GM12878 (cell line): ENCODE results near the gene RHOXF2. TPM values are rescaled to one million over a fixed set of nuclear protein-coding genes. Genes with fewer than 3 reads are reported as not detected.

Source experiments
- ATAC-seq: fragments of 200-7000 bp; cut with Tn5 transposase; 3 replicates; pipeline ENCODE4 v1.9.1; 2020; ENCODE audit warnings: mild to moderate bottlenecking, moderate library complexity
- BruUV-seq: library from RNA; stranded (reverse); fragments of 400-500 nt; replicated peaks from 2 replicates; lab custom pipeline; 2021; lab: Mats Ljungman, UMichigan
- CTCF ChIA-PET: fragments of 300-600 bp; sonication (Branson Sonifier 250); formaldehyde crosslinking; extraction: SDS; loops from one replicate; lab custom pipeline; 2021; ENCODE audit warnings: inconsistent platforms; lab: Yijun Ruan, JAX
- POLR2A ChIA-PET: fragments of 350-600 bp; formaldehyde crosslinking; extraction: SDS; loops from one replicate; lab custom pipeline; 2021; ENCODE audit warnings: inconsistent platforms; lab: Charles Lee
- RAD21 ChIA-PET: fragments of 300-600 bp; sonication (Branson Sonifier 250); formaldehyde crosslinking; loops from one replicate; lab custom pipeline; 2023; ENCODE audit warnings: antibody characterized with exemption; ENCODE audit not compliant: unreplicated experiment; lab: Charles Lee
- SMC1A ChIA-PET: fragments of 300-600 bp; sonication (Branson Sonifier 250); formaldehyde crosslinking; loops from one replicate; lab custom pipeline; 2023; ENCODE audit not compliant: unreplicated experiment, uncharacterized antibody; lab: Charles Lee
- DNase-seq: peaks from one replicate; pipeline ENCODE4 v3.0.0-alpha.2; 2011; ENCODE audit warnings: low read depth, low spot score
- FAIRE-seq: peaks from 3 replicates; lab custom pipeline; 2011; peaks lifted over from hg19 to GRCh38; lab: Jason Lieb, UNC
- H2AFZ ChIP-seq: 2 replicates; pipeline ENCODE4 v1.6.0; 2011; ENCODE audit warnings: low read depth, low read length, control low read depth; ENCODE audit not compliant: control insufficient read depth
- H3K27ac ChIP-seq: 2 replicates; pipeline ENCODE4 v1.5.1; 2011; ENCODE audit warnings: control low read depth; ENCODE audit not compliant: control insufficient read depth, insufficient read depth
- H3K27me3 ChIP-seq, 2 experiments: replicated peaks in 1 of 2; 2 replicates each; pipeline versions ENCODE4 v1.6.0 to v1.6.1; 2011; ENCODE audit warnings: low read length in 1 of 2; ENCODE audit not compliant: control insufficient read depth in 2 of 2, insufficient read depth in 2 of 2
- H3K36me3 ChIP-seq, 2 experiments: 2 replicates each; pipeline ENCODE4 v1.5.1; 2011; ENCODE audit warnings: low read length in 1 of 2; ENCODE audit not compliant: control insufficient read depth in 2 of 2, insufficient read depth in 2 of 2
- H3K4me1 ChIP-seq: 2 replicates; pipeline ENCODE4 v1.6.1; 2011; ENCODE audit warnings: mild to moderate bottlenecking, low read length, moderate library complexity, mixed read lengths; ENCODE audit not compliant: control insufficient read depth, insufficient read depth
- H3K4me2 ChIP-seq: 2 replicates; pipeline ENCODE4 v1.6.0; 2011; ENCODE audit warnings: control low read depth; ENCODE audit not compliant: control insufficient read depth, insufficient read depth
- H3K4me3 ChIP-seq: fragments of 200-600 bp; sonication (generic); 2 replicates; pipeline ENCODE4 v1.5.1; 2016
- H3K79me2 ChIP-seq: 2 replicates; pipeline ENCODE4 v1.6.0; 2011; ENCODE audit warnings: low read length; ENCODE audit not compliant: control insufficient read depth, insufficient read depth
- H3K9ac ChIP-seq: 2 replicates; pipeline ENCODE4 v1.8.0; 2011; ENCODE audit warnings: low read length, control low read depth, mixed read lengths; ENCODE audit not compliant: control insufficient read depth, insufficient read depth
- H3K9me3 ChIP-seq: replicated peaks from 3 replicates; pipeline ENCODE4 v1.5.1; 2011; ENCODE audit warnings: mild to moderate bottlenecking, low read length; ENCODE audit not compliant: control insufficient read depth, insufficient read depth
- H4K20me1 ChIP-seq: 2 replicates; pipeline ENCODE4 v1.6.0; 2011; ENCODE audit not compliant: control insufficient read depth, insufficient read depth
- BHLHE40 ChIP-seq, 2 experiments: fragments of 450-650 bp in 1 of 2; IDR thresholded peaks; 2 replicates each; pipeline ENCODE4 v1.6.1; 2011 to 2017; ENCODE audit warnings: low read depth in 2 of 2, borderline replicate concordance in 1 of 2, improper control_type of control experiment in 1 of 2, low read length in 1 of 2, mild to moderate bottlenecking in 1 of 2
- DPF2 ChIP-seq: fragments of 450-650 bp; IDR thresholded peaks from 2 replicates; pipeline ENCODE4 v1.6.1; 2017; ENCODE audit warnings: mild to moderate bottlenecking
- EED ChIP-seq: sonication (generic); IDR thresholded peaks from 2 replicates; pipeline ENCODE4 v1.6.1; 2016; ENCODE audit warnings: antibody characterized with exemption, low read depth
- ELK1 ChIP-seq: IDR thresholded peaks from 2 replicates; pipeline ENCODE4 v1.6.1; 2012; ENCODE audit warnings: low read depth, low read length, improper control_type of control experiment
- ETV6 ChIP-seq, 2 experiments: fragments of 450-650 bp in 1 of 2; IDR thresholded peaks in 1 of 2; conservative IDR thresholded peaks in 1 of 2; 2 replicates each; pipeline ENCODE4 v1.6.1; 2014; ENCODE audit warnings: antibody characterized with exemption in 1 of 2, borderline replicate concordance in 1 of 2, low read depth in 1 of 2, mild to moderate bottlenecking in 1 of 2, moderate library complexity in 1 of 2
- IKZF1 ChIP-seq: fragments of 450-650 bp; conservative IDR thresholded peaks from 2 replicates; pipeline ENCODE4 v1.6.1; 2017; ENCODE audit warnings: antibody characterized with exemption, mild to moderate bottlenecking
- IKZF2 ChIP-seq, 2 experiments: fragments of 450-650 bp; IDR thresholded peaks; 2 replicates each; pipeline ENCODE4 v1.6.1; 2017; ENCODE audit warnings: mild to moderate bottlenecking in 2 of 2, moderate library complexity in 2 of 2
- RELB ChIP-seq: fragments of 450-650 bp; IDR thresholded peaks from 2 replicates; pipeline ENCODE4 v1.6.1; 2017; ENCODE audit warnings: low read depth, mild to moderate bottlenecking, moderate library complexity
- SIN3A ChIP-seq: IDR thresholded peaks from 2 replicates; pipeline ENCODE4 v1.6.1; 2012; ENCODE audit warnings: low read depth, low read length, improper control_type of control experiment
- WGBS: methylation state at CpG from one replicate; pipeline ENCODE4 v1.1.6; 2016; ENCODE audit warnings: low lambda C conversion rate; ENCODE audit not compliant: insufficient replicate concordance, insufficient coverage; ENCODE audit errors: missing lambda C conversion rate; 5-methylcytosine and 5-hydroxymethylcytosine counted together
- in situ Hi-C: fragments of 300-500 bp; cut with MboI; formaldehyde crosslinking; loops from 9 replicates; pipeline ENCODE4 v1.14.3; 2018; ENCODE audit warnings: mixed read lengths
- intact Hi-C: fragments of 100-400 bp; cut with micrococcal nuclease; formaldehyde crosslinking; loops from one replicate; pipeline ENCODE4 v1.14.2; 2022; ENCODE audit not compliant: unreplicated experiment
- polyA plus RNA-seq, 11 experiments: library from polyadenylated mRNA; depleted of rRNA in 4 of 11; unstranded in 6 of 11; stranded (reverse) in 5 of 11; fragments of >200 nt; fragmentation: Nextera tagmentation in 4 of 11; fragmentation: Illumina TruSeq in 1 of 11; extraction: Ambion mirVana in 4 of 11; extraction: Trizol in 1 of 11; gene quantifications; 1 replicate in 1 of 11; 2 replicates in 10 of 11; pipeline versions ENCODE4 v1.2.1 to v1.2.3, GENCODE V29; 2011 to 2016; ENCODE audit warnings: inconsistent platforms in 2 of 11, missing spikeins in 2 of 11, low read depth in 1 of 11
- total RNA-seq, 4 experiments: library from RNA; depleted of rRNA in 3 of 4; stranded (reverse); fragments of >200 nt in 3 of 4; fragmentation: Illumina TruSeq in 1 of 4; extraction: Trizol in 1 of 4; gene quantifications; 2 replicates each; pipeline versions ENCODE4 v1.2.1 to v1.2.3, GENCODE V29; 2013 to 2021

RHOXF2 gene
- total and polyA plus RNA-seq, 10 of the 15 experiments (the other 5 are each of a cell fraction or from before 2014, with no cell fraction given), result 0.03 TPM; not detected in 8

GRCh38 chrX:120140293-120140981 is 18.0 kb upstream of the RHOXF2 start:
- H3K4me3 ChIP-seq, result no peak overlapping the region
- 41% methylated on average over 11 of the region's 11 CpGs for WGBS
- TF ChIP-seq DPF2, result no peak
- TF ChIP-seq BHLHE40 (IDR thresholded peaks at IDR 0.05; ENCODE audit: borderline replicate concordance in 1 of 2, low read depth in 2 of 2, low read length in 1 of 2), result peak; percentile 23 to 69; a peak in 3 of 4 replicates
- TF ChIP-seq, all 136 proteins: peak for 1
- Histone ChIP-seq H3K36me3 (no peaks in the 10 kb centered on the region), H2AFZ (no peak overlapping the region), H3K9me3 (peaks cover 1% of the 10 kb centered on the region; the same call in 2 of the 3 replicates), H3K27me3 (no peaks in the 10 kb centered on the region), H3K4me1 (no peaks in the 10 kb centered on the region), H3K27ac (no peak overlapping the region), H3K9ac (no peak overlapping the region), H4K20me1 (no peaks in the 10 kb centered on the region), H3K79me2 (no peaks in the 10 kb centered on the region), H3K4me2 (no peak overlapping the region)
- no peak for FAIRE-seq
- in situ Hi-C loops, result loop anchor here (10.0 to 25.0 kb wide), 2 partner anchors 106 to 153 kb away; no protein-coding TSS in a partner anchor
- no peak for DNase-seq
- ChIA-PET POLR2A (no interaction called here), SMC1A (no interaction called here), CTCF (interaction anchor here (0.9 to 1.3 kb wide), 2 partner anchors 159 to 173 kb away, joined by 3 to 4 read pairs; no protein-coding TSS in a partner anchor), RAD21 (no interaction called here)
- ATAC-seq, result peak; percentile 55
- no TSS peak for BruUV-seq
- intact Hi-C loops, result loop anchor here (10.0 kb wide), 1 partner anchor 156 kb away; no protein-coding TSS in a partner anchor

GRCh38 chrX:120144178-120144844 is 14.1 kb upstream of the RHOXF2 start:
- in situ Hi-C loops (loop anchor here (10.0 to 25.0 kb wide), 2 partner anchors 110 to 157 kb away; no protein-coding TSS in a partner anchor), intact Hi-C loops (loop anchor here (10.0 kb wide), 1 partner anchor 160 kb away; no protein-coding TSS in a partner anchor)
- CTCF ChIA-PET, result no interaction called here
- peak; percentile 62 for ATAC-seq
- Histone ChIP-seq H3K79me2 (no peaks in the 10 kb centered on the region), H3K27me3 (no peaks in the 10 kb centered on the region), H3K4me3 (peak overlapping the region; percentile 22; the same call in 1 of the 2 replicates), H3K27ac (no peak overlapping the region), H3K4me2 (no peak overlapping the region), H3K9ac (no peak overlapping the region), H3K9me3 (peaks cover 1% of the 10 kb centered on the region; the same call in 2 of the 3 replicates), H2AFZ (no peak overlapping the region), H3K36me3 (no peaks in the 10 kb centered on the region), H4K20me1 (no peaks in the 10 kb centered on the region), H3K4me1 (no peaks in the 10 kb centered on the region)
- POLR2A ChIA-PET, result no interaction called here
- DNase-seq, result no peak
- 44% methylated on average over 11 of the region's 12 CpGs for WGBS
- no peak for FAIRE-seq
- BruUV-seq, result no TSS peak
- TF ChIP-seq ETV6 (conservative IDR thresholded peaks at IDR 0.05 in 1 of 2, IDR thresholded peaks at IDR 0.05 in 1 of 2; ENCODE audit: borderline replicate concordance in 1 of 2, low read depth in 1 of 2) (peak in 1 of 2 experiments; percentile 67; a peak in 1 of 4 replicates), IKZF2 (IDR thresholded peaks at IDR 0.05) (peak in 1 of 2 experiments; percentile 40; a peak in 1 of 4 replicates), ELK1 (no peak), SIN3A (no peak), IKZF1 (peak; percentile 39; the same call in 1 of the 2 replicates), RELB (peak; percentile 25; the same call in 1 of the 2 replicates), EED (peak; percentile 50)
- SMC1A ChIA-PET, result no interaction called here
- RAD21 ChIA-PET, result no interaction called here
